HG02981 (cell line): Measurements from ENCODE around the gene SLC9C2.
"Not testable (repeated sequence)": the region's sequence is repeated elsewhere in the genome, so short reads cannot be mapped to it uniquely, and the experiment has no call there.

ENCODE experiments used
- ATAC-seq: cut with Tn5 transposase; IDR thresholded peaks from one replicate; pipeline ENCODE4 v1.9.1; 2021; ENCODE audit warnings: mild to moderate bottlenecking, moderate library complexity; ENCODE audit not compliant: unreplicated experiment

The SLC9C2 gene

GRCh38 chr1:173530795-173531693, 71.8 kb downstream of the SLC9C2 start:
- no peak for ATAC-seq

- no peak for ATAC-seq
Observed at GRCh38 chr1:173529106-173529505, 73.8 kb downstream of the SLC9C2 start.

GRCh38 chr1:173527151-173527826, 75.6 kb downstream of the SLC9C2 start:
- no peak for ATAC-seq

- no peak for ATAC-seq
Observed at GRCh38 chr1:173525926-173526325, 76.9 kb downstream of the SLC9C2 start.

GRCh38 chr1:173523329-173523728, 79.5 kb downstream of the SLC9C2 start:
- ATAC-seq = no peak

- no peak for ATAC-seq
Observed at GRCh38 chr1:173520799-173521198, 82.1 kb downstream of the SLC9C2 start.

GRCh38 chr1:173514503-173514902, 88.4 kb downstream of the SLC9C2 start:
- ATAC-seq = not testable (repeated sequence)

- no peak for ATAC-seq
Observed at GRCh38 chr1:173509797-173510196, 93.1 kb downstream of the SLC9C2 start.

GRCh38 chr1:173508541-173508940, 94.3 kb downstream of the SLC9C2 start:
- ATAC-seq = no peak

- ATAC-seq = no peak
Observed at GRCh38 chr1:173507847-173508209, 95.0 kb downstream of the SLC9C2 start.

GRCh38 chr1:173507205-173507846, 95.5 kb downstream of the SLC9C2 start:
- no peak for ATAC-seq

- ATAC-seq = no peak
Observed at GRCh38 chr1:173506437-173506836, 96.4 kb downstream of the SLC9C2 start.

- no peak for ATAC-seq
Observed at GRCh38 chr1:173505391-173505790, 97.5 kb downstream of the SLC9C2 start.

- ATAC-seq = no peak
Observed at GRCh38 chr1:173504268-173504667, 98.6 kb downstream of the SLC9C2 start.

GRCh38 chr1:173503391-173503790, 99.5 kb downstream of the SLC9C2 start:
- no peak for ATAC-seq

- ATAC-seq = no peak
Observed at GRCh38 chr1:173502104-173502503, 100.8 kb downstream of the SLC9C2 start.

- ATAC-seq = no peak
Observed at GRCh38 chr1:173499729-173500128, 103.1 kb downstream of the SLC9C2 start.

GRCh38 chr1:173496757-173497320, 106.0 kb downstream of the SLC9C2 start:
- ATAC-seq = no peak

- no peak for ATAC-seq
Observed at GRCh38 chr1:173495609-173496267, 107.1 kb downstream of the SLC9C2 start.

GRCh38 chr1:173493125-173493524, 109.7 kb downstream of the SLC9C2 start:
- ATAC-seq = not testable (repeated sequence)

- ATAC-seq = no peak
Observed at GRCh38 chr1:173491508-173491907, 111.4 kb downstream of the SLC9C2 start.
